Neural progenitor cell (in vitro differentiated cells): Measurements from ENCODE around the gene CFAP74. TPM values are rescaled to one million over a fixed set of nuclear protein-coding genes. Genes with fewer than 3 reads are reported as not detected.
A peak's percentile ranks its signal among the peaks of the same experiment; 100 is the strongest.

Experiments
- DNase-seq: peaks from one replicate; pipeline ENCODE4 v3.0.0-alpha.2; 2016; ENCODE audit warnings: low spot score
- H2AFZ ChIP-seq: fragments of 200-600 bp; sonication (generic); replicated peaks from 2 replicates; pipeline ENCODE4 v1.6.1; 2016; ENCODE audit warnings: antibody characterized with exemption
- H3F3A ChIP-seq: fragments of 200-600 bp; sonication (generic); 2 replicates; pipeline ENCODE4 v1.6.1; 2016; ENCODE audit warnings: antibody characterized with exemption, low read depth
- H3K27ac ChIP-seq: fragments of 200-600 bp; sonication (generic); 2 replicates; pipeline ENCODE4 v1.5.1; 2016; ENCODE audit warnings: mild to moderate bottlenecking
- H3K27me3 ChIP-seq: fragments of 200-600 bp; sonication (generic); 2 replicates; pipeline ENCODE4 v1.6.1; 2016; ENCODE audit warnings: mild to moderate bottlenecking, moderate library complexity
- H3K36me3 ChIP-seq: fragments of 200-600 bp; sonication (generic); 2 replicates; pipeline ENCODE4 v1.5.1; 2016
- H3K4me1 ChIP-seq: fragments of 200-600 bp; sonication (generic); 2 replicates; pipeline ENCODE4 v1.6.1; 2016; ENCODE audit warnings: mixed run types
- H3K4me2 ChIP-seq: fragments of 200-600 bp; sonication (generic); 2 replicates; pipeline ENCODE4 v1.6.1; 2016
- H3K4me3 ChIP-seq: fragments of 200-600 bp; sonication (generic); 2 replicates; pipeline ENCODE4 v1.5.1; 2016
- H3K79me2 ChIP-seq: fragments of 200-600 bp; sonication (generic); 2 replicates; pipeline ENCODE4 v1.6.1; 2016; ENCODE audit warnings: low read depth
- H3K9ac ChIP-seq: fragments of 200-600 bp; sonication (generic); 2 replicates; pipeline ENCODE4 v1.6.1; 2016
- H3K9me3 ChIP-seq: fragments of 200-600 bp; sonication (generic); 2 replicates; pipeline ENCODE4 v1.5.1; 2016; ENCODE audit warnings: low read depth
- H4K20me1 ChIP-seq: fragments of 200-600 bp; sonication (generic); 2 replicates; pipeline ENCODE4 v1.6.1; 2016; ENCODE audit warnings: low read depth
- H3K27ac Mint-ChIP-seq: 3 replicates; pipeline ENCODE4 v1.8.0; 2021; ENCODE audit warnings: mixed read lengths
- H3K27me3 Mint-ChIP-seq: 2 replicates; pipeline ENCODE4 v1.8.0; 2022; ENCODE audit warnings: low read depth, mild to moderate bottlenecking, inconsistent platforms, moderate library complexity, mixed read lengths; ENCODE audit not compliant: insufficient read depth
- H3K36me3 Mint-ChIP-seq: 3 replicates; pipeline ENCODE4 v1.8.0; 2021; ENCODE audit warnings: mixed read lengths
- H3K4me1 Mint-ChIP-seq: 3 replicates; pipeline ENCODE4 v1.8.0; 2021; ENCODE audit warnings: mixed read lengths
- H3K4me3 Mint-ChIP-seq: 3 replicates; pipeline ENCODE4 v1.8.0; 2021; ENCODE audit warnings: mild to moderate bottlenecking, moderate library complexity, mixed read lengths
- H3K9me3 Mint-ChIP-seq: 3 replicates; pipeline ENCODE4 v1.8.0; 2020; ENCODE audit warnings: mixed read lengths
- EZH2 ChIP-seq: fragments of 200-600 bp; sonication (generic); IDR thresholded peaks from 2 replicates; pipeline ENCODE4 v1.6.1; 2017; ENCODE audit warnings: antibody characterized with exemption, mild to moderate bottlenecking, moderate library complexity
- EZH2phosphoT487 ChIP-seq: fragments of 200-600 bp; sonication (generic); IDR thresholded peaks from 2 replicates; pipeline ENCODE4 v1.6.1; 2017; ENCODE audit warnings: antibody characterized with exemption
- total RNA-seq: library from RNA; depleted of rRNA; stranded (reverse); fragments of >200 nt; gene quantifications from 2 replicates; pipeline ENCODE4 v1.2.3, GENCODE V29; 2015; ENCODE audit warnings: low replicate concordance
- TF ChIP-seq, protein P1 (sequence below): fragments of 200-600 bp; sonication (generic); IDR thresholded peaks from 2 replicates; pipeline ENCODE4 v1.5.1; 2017; ENCODE audit warnings: antibody characterized with exemption, mild to moderate bottlenecking

CFAP74 gene
- total RNA-seq, 1 donor from 2014 or later, result not detected

DNA sequence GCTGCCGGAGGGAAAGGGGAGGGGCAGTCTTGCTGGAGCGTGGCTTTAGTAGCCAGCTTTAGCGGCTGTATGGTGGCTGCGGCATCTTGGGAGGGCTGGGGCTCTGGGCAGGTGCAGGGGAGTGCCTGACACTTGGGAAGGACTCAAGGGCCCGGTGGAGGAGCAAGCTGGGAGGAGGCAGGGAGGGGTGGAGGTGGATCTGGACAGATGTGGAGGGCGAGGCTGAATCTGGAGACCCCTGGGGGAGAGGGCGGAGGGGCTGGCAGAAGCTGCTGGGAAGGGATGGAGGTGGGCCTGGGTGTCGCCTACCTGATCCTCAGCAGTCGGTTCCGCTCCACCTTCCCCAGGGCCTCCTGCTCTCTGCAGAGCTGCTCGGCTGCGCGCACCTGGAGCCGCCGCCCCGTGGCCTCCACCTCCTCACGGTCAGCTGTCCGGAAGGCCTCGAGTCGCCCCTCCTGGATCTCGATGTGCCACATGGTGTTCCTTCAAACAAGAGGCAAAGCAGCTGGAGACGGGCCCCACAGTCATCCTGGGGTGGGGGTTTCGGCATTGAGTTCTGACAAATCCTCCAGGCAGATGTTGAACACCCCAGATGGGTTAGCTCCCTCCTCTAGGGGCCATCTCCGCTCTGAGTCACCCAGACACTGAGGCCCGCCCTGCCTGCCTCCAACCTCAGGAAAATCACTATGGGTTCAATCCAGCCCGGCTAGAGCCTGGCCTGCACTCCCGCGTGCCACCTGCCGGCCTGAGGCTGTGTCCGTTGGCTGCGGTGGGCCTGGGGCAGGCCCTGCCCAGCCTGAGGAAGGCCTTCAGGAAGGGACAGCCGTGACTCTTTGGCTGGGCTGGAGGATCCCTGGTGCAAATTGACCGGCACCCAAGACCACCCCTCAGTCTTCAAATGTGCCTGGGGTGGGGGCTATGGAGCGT is 29.6 kb downstream of the CFAP74 start:
- no peak overlapping the region for H3K27ac Mint-ChIP-seq

DNA sequence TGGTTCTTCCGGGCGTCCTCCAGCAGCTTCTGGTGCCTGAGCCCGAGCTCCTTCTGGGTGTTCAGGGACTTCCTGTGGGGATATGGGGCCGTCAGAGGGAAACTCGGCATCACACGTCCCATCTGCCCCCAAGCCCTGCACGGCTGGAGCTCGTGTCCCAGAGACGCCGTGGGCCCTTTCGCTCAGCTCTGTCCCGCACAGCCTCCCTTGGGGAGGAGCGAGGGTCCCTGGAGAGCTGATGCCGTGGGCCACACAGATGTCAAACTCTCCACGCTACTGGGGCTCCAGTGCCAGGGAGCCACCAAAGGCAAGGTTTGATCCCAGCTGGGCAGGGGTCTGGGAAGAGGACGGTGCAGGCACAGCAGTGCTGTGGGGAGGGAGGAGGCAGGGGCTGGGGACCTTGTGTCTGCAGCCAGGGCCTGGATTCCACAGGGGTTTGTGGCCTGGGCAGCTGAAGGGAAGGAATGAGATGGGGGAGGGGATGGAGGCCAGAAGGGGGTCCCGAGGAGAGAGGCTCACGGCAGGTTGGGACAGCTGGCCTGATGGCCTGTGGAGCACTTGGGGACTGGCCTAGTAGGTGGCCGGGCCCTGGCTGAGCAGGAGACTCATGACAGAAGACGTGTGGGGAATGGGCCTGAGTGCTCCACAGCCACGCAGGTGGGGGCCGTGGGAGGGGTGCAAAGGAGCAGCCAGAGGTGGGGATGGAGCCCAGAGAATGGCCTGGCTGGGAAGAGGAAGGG is 30.4 kb downstream of the CFAP74 start:
- Mint-ChIP-seq H3K4me3 (no peak overlapping the region), H3K27ac (no peak overlapping the region), H3K4me1 (peaks cover 14% of the 10 kb centered on the region), H3K9me3 (peaks cover 4% of the 10 kb centered on the region), H3K36me3 (no peaks in the 10 kb centered on the region), H3K27me3 (peaks cover 18% of the 10 kb centered on the region)
- peak; percentile 37 for DNase-seq
- H3K4me1 ChIP-seq, result peaks cover 6% of the 10 kb centered on the region
- H4K20me1 ChIP-seq, result no peaks in the 10 kb centered on the region
- H3K9me3 ChIP-seq, result no peaks in the 10 kb centered on the region
- H3K4me2 ChIP-seq, result no peak overlapping the region
- no peaks in the 10 kb centered on the region for H3K36me3 ChIP-seq
- no peak overlapping the region for H3K27ac ChIP-seq
- H3K79me2 ChIP-seq, result no peaks in the 10 kb centered on the region
- no peak overlapping the region for H3K9ac ChIP-seq
- peak overlapping the region; percentile 26 for H2AFZ ChIP-seq
- no peak for TF ChIP-seq EZH2
- TF ChIP-seq EZH2phosphoT487, result no peak
- TF ChIP-seq, protein P1, sequence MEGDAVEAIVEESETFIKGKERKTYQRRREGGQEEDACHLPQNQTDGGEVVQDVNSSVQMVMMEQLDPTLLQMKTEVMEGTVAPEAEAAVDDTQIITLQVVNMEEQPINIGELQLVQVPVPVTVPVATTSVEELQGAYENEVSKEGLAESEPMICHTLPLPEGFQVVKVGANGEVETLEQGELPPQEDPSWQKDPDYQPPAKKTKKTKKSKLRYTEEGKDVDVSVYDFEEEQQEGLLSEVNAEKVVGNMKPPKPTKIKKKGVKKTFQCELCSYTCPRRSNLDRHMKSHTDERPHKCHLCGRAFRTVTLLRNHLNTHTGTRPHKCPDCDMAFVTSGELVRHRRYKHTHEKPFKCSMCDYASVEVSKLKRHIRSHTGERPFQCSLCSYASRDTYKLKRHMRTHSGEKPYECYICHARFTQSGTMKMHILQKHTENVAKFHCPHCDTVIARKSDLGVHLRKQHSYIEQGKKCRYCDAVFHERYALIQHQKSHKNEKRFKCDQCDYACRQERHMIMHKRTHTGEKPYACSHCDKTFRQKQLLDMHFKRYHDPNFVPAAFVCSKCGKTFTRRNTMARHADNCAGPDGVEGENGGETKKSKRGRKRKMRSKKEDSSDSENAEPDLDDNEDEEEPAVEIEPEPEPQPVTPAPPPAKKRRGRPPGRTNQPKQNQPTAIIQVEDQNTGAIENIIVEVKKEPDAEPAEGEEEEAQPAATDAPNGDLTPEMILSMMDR, result no peak
- peaks cover 8% of the 10 kb centered on the region for H3F3A ChIP-seq
- no peaks in the 10 kb centered on the region for H3K27me3 ChIP-seq
- no peak overlapping the region for H3K4me3 ChIP-seq

More for the DNA sequence above, 29.6 kb downstream of the CFAP74 start:
- Histone ChIP-seq H3K79me2 (no peaks in the 10 kb centered on the region), H3F3A (peaks cover 8% of the 10 kb centered on the region), H3K4me1 (peaks cover 6% of the 10 kb centered on the region), H3K27ac (no peak overlapping the region), H3K9ac (no peak overlapping the region), H3K27me3 (no peaks in the 10 kb centered on the region), H3K9me3 (no peaks in the 10 kb centered on the region), H3K4me2 (no peak overlapping the region), H2AFZ (no peak overlapping the region), H3K36me3 (no peaks in the 10 kb centered on the region), H4K20me1 (no peaks in the 10 kb centered on the region), H3K4me3 (no peak overlapping the region)
- DNase-seq, result peak; percentile 47
- H3K36me3 Mint-ChIP-seq, result peaks cover 4% of the 10 kb centered on the region
- H3K9me3 Mint-ChIP-seq, result peaks cover 8% of the 10 kb centered on the region
- peaks cover 14% of the 10 kb centered on the region for H3K4me1 Mint-ChIP-seq
- H3K27me3 Mint-ChIP-seq, result peaks cover 23% of the 10 kb centered on the region
- H3K4me3 Mint-ChIP-seq, result no peak overlapping the region
- TF ChIP-seq EZH2phosphoT487, result no peak
- TF ChIP-seq EZH2, result no peak
- TF ChIP-seq, protein P1, result no peak

DNA sequence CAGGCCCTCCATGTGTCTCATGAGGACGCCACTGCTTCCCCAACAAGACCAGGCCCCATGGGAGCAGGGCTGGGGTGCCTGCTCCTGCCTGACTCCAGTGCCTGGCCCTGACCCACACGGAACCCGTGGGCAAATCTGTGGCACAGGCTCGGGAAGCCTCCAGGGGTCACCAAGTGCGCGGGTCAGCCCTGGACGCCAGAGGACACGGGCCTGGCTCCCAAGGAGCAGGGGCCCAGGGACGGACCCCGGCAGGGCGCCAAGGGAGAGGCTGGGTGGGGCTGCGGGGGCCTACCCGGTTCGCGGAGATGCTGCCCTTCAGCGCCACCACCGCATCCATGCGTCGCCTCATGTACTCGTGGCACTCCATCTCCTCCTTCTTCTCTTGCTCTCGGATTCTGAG is 31.9 kb downstream of the CFAP74 start:
- Histone ChIP-seq H3K79me2 (no peaks in the 10 kb centered on the region), H3K27me3 (no peaks in the 10 kb centered on the region), H3K9ac (no peak overlapping the region), H3K4me3 (no peak overlapping the region), H4K20me1 (no peaks in the 10 kb centered on the region), H3K27ac (no peak overlapping the region), H2AFZ (no peak overlapping the region), H3K4me1 (peaks cover 6% of the 10 kb centered on the region), H3K4me2 (no peak overlapping the region), H3K9me3 (no peaks in the 10 kb centered on the region), H3F3A (peaks cover 8% of the 10 kb centered on the region), H3K36me3 (no peaks in the 10 kb centered on the region)
- Mint-ChIP-seq H3K9me3 (peaks cover 4% of the 10 kb centered on the region), H3K27me3 (peaks cover 20% of the 10 kb centered on the region), H3K36me3 (no peaks in the 10 kb centered on the region), H3K27ac (peak overlapping the region; percentile 74), H3K4me1 (peaks cover 11% of the 10 kb centered on the region), H3K4me3 (peak overlapping the region; percentile 30)
- no peak for TF ChIP-seq EZH2phosphoT487
- TF ChIP-seq EZH2, result no peak
- TF ChIP-seq, protein P1, result no peak
- no peak for DNase-seq
